Fibroblast of the aortic adventitia (primary cell): Measurements from ENCODE around the gene GAL3ST2. TPM values are rescaled to one million over a fixed set of nuclear protein-coding genes. Genes with fewer than 3 reads are reported as not detected.

ENCODE experiments used
- DNase-seq: peaks from one replicate; pipeline ENCODE4 v3.0.0-alpha.2; 2010; ENCODE audit warnings: low read depth
- H3K4me3 ChIP-seq: 2 replicates; pipeline ENCODE4 v1.5.1; 2011; ENCODE audit warnings: low read depth, mild to moderate bottlenecking, control low read depth, low read length, moderate library complexity
- total RNA-seq: library from RNA; depleted of rRNA; stranded (reverse); fragments of >200 nt; gene quantifications from 2 replicates; pipeline ENCODE4 v1.2.3, GENCODE V29; 2012; ENCODE audit warnings: low replicate concordance
- TF ChIP-seq, protein P1 (sequence below): IDR thresholded peaks from 2 replicates; pipeline ENCODE4 v1.5.1; 2011; ENCODE audit warnings: mild to moderate bottlenecking, low read length, control low read depth, inconsistent platforms; ENCODE audit not compliant: insufficient read depth

GAL3ST2 gene
- total RNA-seq, 1 donor: not detected

DNA sequence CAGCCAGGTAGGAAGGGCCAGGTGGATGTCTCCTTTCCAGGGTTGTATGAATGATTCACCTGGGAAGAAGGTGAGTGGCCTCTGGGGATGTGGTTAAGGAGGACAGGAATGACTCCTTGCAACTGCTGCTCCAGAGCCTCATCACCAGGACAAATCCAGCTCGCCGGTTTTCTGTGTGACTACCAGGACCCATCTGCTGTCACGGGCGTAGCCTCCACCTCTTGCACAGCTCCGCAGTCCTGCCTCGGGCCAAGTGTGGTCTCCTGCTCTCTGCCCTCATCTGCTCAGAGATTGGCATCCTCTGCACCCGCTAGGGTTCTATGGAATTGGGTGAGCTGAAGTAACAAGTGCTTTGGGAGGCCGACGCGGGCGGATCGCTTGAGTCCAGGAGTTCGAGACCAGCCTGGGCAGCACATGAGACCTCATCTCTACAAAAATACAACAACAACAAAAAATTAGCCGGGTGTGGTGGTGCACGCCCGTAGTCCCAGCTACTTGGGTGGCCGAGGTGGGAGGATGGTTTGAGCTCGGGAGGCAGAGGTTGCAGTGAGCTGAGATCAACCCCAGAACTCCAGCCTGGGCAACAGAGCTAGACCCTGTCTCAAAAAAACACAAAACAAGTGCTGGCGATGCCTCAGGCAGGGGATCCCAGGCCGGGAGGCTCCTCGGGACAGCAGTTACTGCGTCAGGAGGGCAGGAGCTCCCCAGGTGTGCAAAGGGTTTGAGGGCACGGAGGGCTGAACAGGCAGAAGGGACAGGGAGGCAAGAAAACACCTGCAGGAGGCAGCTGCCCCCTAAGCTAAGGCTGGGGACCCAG is 43.0 kb upstream of the GAL3ST2 start:
- TF ChIP-seq, protein P1, sequence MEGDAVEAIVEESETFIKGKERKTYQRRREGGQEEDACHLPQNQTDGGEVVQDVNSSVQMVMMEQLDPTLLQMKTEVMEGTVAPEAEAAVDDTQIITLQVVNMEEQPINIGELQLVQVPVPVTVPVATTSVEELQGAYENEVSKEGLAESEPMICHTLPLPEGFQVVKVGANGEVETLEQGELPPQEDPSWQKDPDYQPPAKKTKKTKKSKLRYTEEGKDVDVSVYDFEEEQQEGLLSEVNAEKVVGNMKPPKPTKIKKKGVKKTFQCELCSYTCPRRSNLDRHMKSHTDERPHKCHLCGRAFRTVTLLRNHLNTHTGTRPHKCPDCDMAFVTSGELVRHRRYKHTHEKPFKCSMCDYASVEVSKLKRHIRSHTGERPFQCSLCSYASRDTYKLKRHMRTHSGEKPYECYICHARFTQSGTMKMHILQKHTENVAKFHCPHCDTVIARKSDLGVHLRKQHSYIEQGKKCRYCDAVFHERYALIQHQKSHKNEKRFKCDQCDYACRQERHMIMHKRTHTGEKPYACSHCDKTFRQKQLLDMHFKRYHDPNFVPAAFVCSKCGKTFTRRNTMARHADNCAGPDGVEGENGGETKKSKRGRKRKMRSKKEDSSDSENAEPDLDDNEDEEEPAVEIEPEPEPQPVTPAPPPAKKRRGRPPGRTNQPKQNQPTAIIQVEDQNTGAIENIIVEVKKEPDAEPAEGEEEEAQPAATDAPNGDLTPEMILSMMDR: no peak
- H3K4me3 ChIP-seq: peak overlapping the region; percentile 64

DNA sequence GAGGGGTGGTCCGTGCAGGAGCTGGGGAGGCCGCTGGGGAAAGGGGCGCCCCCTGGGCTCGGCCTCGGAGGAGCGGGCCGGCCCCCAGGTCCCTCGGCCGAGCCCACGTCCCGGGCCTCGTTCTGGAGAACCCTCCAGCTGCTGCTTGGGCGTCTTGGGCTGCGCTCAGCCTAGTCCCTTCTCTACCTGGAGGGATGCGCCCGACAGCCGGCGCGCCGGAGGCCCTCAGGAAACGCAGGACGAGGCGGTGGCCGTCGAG is 42.5 kb upstream of the GAL3ST2 start:
- no peak for DNase-seq
- TF ChIP-seq, protein P1: peak; percentile 18
- peak overlapping the region; percentile 64 for H3K4me3 ChIP-seq

More for the DNA sequence above, 43.0 kb upstream of the GAL3ST2 start:
- DNase-seq: no peak

DNA sequence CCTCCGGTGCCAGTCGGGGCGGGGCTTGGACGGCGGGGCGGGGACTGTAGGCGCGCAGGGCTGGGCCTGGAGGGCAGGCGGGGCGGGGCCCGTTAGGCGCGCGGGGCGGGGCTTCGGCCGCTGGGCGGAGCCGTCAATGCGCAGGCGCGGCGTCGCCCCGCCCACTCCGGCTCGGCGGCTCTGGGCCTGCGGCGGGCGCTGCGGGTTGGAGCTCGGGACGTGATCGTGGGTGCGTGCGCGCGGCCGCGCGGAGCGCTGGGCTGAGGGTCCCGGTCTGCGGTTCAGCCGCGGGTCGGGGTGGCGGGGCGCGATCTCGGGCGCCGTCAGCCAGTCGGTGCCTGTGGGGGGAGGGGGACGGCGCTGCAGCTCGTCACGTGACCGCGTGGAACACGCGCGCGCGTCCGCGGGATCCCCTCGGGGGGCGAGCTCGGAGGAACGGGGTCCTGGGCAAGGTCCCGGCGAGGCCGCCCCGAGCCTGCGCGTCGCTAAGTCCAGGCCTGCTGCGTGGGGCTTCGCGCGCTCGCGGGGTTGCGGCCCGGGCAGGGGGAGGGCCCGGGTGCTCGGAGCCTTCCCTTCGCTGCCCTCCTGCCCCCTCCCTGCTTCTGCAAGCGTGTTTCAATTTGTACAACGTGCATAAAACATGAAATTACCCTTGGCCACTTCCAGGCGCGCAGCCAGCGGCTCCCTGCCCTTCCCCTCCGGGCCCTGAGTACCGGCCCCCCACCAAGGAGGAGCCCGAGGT is 42.0 kb upstream of the GAL3ST2 start, which contains the start of gene D2HGDH:
Gene D2HGDH (plus strand): TSS at position 164 of the 742 bp plus-strand sequence. CDS start 595 bp downstream, outside the sequence.
- peak; percentile 74 for DNase-seq
- H3K4me3 ChIP-seq: peak within 1 kb of the TSS; percentile 80
- TF ChIP-seq, protein P1: no peak

DNA sequence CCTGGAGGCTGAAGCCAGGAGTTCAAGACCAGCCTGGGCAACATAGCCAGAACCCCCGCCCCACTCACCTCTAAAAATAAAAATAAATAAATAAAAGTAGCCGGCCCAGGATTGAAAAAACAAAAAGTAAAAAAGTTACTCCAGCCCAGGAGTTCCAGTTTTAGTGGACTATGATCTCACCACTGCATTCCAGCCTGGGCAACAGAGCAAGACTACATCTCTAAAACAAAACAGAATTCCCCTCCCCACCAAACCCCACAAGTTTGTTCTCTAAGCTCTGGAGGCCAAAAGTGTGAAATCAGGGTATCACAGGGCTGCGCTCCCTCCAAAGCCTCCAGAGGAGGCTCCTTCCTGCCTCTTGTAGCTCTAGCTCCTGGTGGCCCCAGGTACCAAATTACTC is 40.5 kb upstream of the GAL3ST2 start:
- TF ChIP-seq, protein P1: no peak
- no peak for DNase-seq
- H3K4me3 ChIP-seq: no peak overlapping the region

DNA sequence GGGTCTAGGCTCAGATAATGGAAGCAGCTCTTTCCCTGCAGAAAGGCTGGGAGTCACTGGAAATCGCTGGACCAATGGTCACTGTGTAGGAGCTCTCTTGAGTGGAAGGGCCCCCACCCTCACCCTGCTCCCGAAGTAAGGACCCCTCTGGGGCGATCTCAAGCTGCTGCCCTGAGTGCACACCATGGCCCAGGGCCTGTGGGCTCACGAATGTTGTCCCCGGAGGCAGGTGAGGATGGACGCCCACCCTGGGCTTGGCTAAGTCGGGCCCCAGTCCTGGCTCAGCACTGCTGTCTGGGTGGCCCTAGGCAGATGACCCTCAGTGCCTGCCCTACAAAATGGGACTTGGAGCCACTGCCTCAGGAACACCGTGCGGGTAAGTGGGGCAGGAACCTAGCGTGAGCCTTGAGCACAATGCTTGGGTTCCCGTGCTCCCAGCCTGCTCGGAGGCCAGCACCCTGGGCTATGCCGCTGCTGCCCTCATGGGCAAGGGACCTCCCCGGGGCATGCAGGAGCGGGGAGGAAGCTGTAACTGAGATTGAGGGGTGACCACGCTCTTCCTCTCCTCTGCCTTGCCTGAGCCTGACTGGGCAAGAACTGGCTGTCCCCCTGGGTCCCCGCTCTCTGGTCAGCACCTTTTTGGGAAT is 38.5 kb upstream of the GAL3ST2 start:
- TF ChIP-seq, protein P1: no peak
- H3K4me3 ChIP-seq: no peak overlapping the region
- DNase-seq: no peak

DNA sequence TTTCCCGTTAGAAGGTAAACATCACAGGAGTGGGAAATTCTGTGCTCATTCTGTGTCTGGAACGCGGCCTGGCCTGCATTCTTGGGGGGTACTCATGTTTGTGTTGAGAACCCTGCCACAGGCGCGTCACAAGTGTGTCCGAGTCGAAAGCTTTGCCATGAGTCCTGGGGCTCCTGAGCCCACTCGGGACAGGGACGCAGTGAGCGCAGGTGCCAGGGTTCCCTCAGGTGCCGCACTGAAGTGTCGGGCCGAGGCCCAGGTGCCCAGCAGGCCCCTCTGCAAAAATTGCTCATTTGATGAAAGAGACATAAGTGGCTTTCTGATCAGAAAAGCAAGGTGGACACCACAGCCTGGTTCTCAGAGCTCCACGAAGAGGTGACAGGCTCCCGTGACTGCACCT is 37.4 kb upstream of the GAL3ST2 start:
- H3K4me3 ChIP-seq: no peak overlapping the region
- TF ChIP-seq, protein P1: no peak
- no peak for DNase-seq
